HepG2 (cell line): ENCODE data around the gene LITAFD. TPM values are rescaled to one million over a fixed set of nuclear protein-coding genes. Genes with fewer than 3 reads are reported as not detected.

Experiments used
- BORCS8-MEF2B ChIP-seq: sonication (generic); formaldehyde crosslinking; IDR thresholded peaks from 2 replicates; pipeline ENCODE4 v1.8.0; 2022; ENCODE audit warnings: mild to moderate bottlenecking, missing genetic modification reagents
- HIVEP1 ChIP-seq: sonication (generic); formaldehyde crosslinking; IDR thresholded peaks from 2 replicates; pipeline ENCODE4 v1.4.0; 2020; ENCODE audit warnings: mild to moderate bottlenecking, missing genetic modification reagents
- IRX3 ChIP-seq: sonication (generic); formaldehyde crosslinking; IDR thresholded peaks from 2 replicates; pipeline ENCODE4 v1.8.1; 2023; ENCODE audit warnings: mild to moderate bottlenecking, low read depth, missing genetic modification reagents, borderline replicate concordance
- NRL ChIP-seq: sonication (generic); formaldehyde crosslinking; IDR thresholded peaks from 2 replicates; pipeline ENCODE4 v1.5.0; 2020; ENCODE audit warnings: missing genetic modification reagents, mild to moderate bottlenecking, moderate library complexity, borderline replicate concordance
- PCBP2 ChIP-seq: fragments of 200-400 bp; formaldehyde crosslinking; optimal IDR thresholded peaks from 2 replicates; pipeline ENCODE3; 2018; ENCODE audit warnings: low read length, low read depth; ENCODE audit not compliant: poor library complexity, severe bottlenecking
- POLR2A ChIP-seq, 2 experiments: IDR thresholded peaks; 2 replicates each; pipeline ENCODE4 v1.6.1; 2011; ENCODE audit warnings: low read depth in 2 of 2, low read length in 2 of 2, mild to moderate bottlenecking in 1 of 2, moderate library complexity in 1 of 2; ENCODE audit not compliant: insufficient read depth in 1 of 2
- TGIF2 ChIP-seq: IDR thresholded peaks from 2 replicates; pipeline ENCODE4 v1.6.1; 2016; ENCODE audit warnings: control low read depth, missing compliant biosample characterization
- ZFP90 ChIP-seq: sonication (generic); formaldehyde crosslinking; IDR thresholded peaks from 2 replicates; pipeline ENCODE4 v1.8.0; 2022; ENCODE audit warnings: missing genetic modification reagents, mild to moderate bottlenecking, inconsistent platforms, borderline replicate concordance
- ZNF788 ChIP-seq: sonication (generic); formaldehyde crosslinking; IDR thresholded peaks from 2 replicates; pipeline ENCODE4 v1.5.0; 2020; ENCODE audit warnings: mild to moderate bottlenecking, missing genetic modification reagents, borderline replicate concordance
- polyA plus RNA-seq, 8 experiments: library from polyadenylated mRNA; depleted of rRNA in 3 of 8; stranded (reverse) in 7 of 8; unstranded in 1 of 8; fragments of >200 nt; fragmentation: Illumina TruSeq in 4 of 8; extraction: Trizol in 4 of 8; gene quantifications; 2 replicates each; pipeline versions ENCODE4 v1.2.1 to v1.2.3, GENCODE V29; 2011 to 2016; ENCODE audit warnings: low read depth in 4 of 8, missing spikeins in 1 of 8, mixed read lengths in 1 of 8; ENCODE audit not compliant: insufficient read depth in 1 of 8
- total RNA-seq, 5 experiments: library from RNA; depleted of rRNA; stranded (reverse); fragments of >200 nt; fragmentation: Illumina TruSeq; extraction: Trizol; gene quantifications; 2 replicates each; pipeline ENCODE4 v1.2.3, GENCODE V29; 2016; ENCODE audit warnings: low read depth in 1 of 5
- TF ChIP-seq, protein P1 (sequence below), 2 experiments: fragments of 450-650 bp in 1 of 2; sonication (generic) in 1 of 2; formaldehyde crosslinking in 1 of 2; IDR thresholded peaks; 2 replicates each; pipeline versions ENCODE4 v1.6.1 to v1.8.0; 2016 to 2022; ENCODE audit warnings: antibody characterized with exemption in 1 of 2, mild to moderate bottlenecking in 1 of 2, missing genetic modification reagents in 1 of 2
- TF ChIP-seq, protein P2 (sequence below): sonication (generic); formaldehyde crosslinking; IDR thresholded peaks from 2 replicates; pipeline ENCODE4 v1.8.1; 2023; ENCODE audit warnings: mild to moderate bottlenecking, missing genetic modification reagents
- TF ChIP-seq, protein P3 (sequence below): sonication (generic); formaldehyde crosslinking; IDR thresholded peaks from 2 replicates; pipeline ENCODE4 v1.4.0; 2020; ENCODE audit warnings: missing genetic modification reagents, borderline replicate concordance

LITAFD gene
- total and polyA plus RNA-seq, 2 of the 13 experiments (the other 11 are each of a cell fraction or from before 2014, with no cell fraction given): not detected

DNA sequence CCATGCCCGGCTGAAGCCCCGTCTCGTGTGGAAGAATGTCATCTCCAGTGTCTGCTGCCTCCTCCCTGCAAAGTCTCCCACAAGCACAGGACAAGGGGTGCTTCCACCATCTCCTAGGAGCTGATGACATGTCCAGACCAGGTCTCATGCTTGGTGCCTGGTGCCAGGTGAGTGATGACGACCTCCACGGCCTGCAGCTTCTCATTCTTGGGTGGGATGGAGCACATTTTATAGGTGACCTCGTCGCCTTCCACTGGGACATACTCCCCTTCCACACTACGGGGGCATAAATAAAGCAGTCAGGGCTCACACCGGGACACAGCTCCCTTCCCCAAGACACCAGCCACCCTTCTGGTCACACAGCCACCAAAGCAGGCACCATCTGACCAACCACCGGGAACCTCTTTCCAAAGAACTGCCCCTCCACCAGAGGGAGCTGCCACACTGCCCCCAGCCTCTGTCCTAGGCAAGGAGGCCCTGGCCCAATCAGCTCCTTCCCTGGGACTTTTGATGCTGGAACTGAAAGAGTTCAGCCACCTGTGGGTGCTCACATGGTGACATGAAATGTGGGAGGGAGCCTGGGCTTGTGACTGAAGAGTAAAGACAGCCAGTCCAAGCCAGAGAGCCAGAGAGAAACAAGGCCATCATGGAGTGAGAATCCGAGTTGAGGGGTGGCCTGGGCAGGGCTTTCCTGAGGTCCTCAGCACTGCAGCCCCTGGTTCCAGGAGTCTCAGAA lies 26.9 kb upstream of the LITAFD start (continued):
- TF ChIP-seq, protein P1, sequence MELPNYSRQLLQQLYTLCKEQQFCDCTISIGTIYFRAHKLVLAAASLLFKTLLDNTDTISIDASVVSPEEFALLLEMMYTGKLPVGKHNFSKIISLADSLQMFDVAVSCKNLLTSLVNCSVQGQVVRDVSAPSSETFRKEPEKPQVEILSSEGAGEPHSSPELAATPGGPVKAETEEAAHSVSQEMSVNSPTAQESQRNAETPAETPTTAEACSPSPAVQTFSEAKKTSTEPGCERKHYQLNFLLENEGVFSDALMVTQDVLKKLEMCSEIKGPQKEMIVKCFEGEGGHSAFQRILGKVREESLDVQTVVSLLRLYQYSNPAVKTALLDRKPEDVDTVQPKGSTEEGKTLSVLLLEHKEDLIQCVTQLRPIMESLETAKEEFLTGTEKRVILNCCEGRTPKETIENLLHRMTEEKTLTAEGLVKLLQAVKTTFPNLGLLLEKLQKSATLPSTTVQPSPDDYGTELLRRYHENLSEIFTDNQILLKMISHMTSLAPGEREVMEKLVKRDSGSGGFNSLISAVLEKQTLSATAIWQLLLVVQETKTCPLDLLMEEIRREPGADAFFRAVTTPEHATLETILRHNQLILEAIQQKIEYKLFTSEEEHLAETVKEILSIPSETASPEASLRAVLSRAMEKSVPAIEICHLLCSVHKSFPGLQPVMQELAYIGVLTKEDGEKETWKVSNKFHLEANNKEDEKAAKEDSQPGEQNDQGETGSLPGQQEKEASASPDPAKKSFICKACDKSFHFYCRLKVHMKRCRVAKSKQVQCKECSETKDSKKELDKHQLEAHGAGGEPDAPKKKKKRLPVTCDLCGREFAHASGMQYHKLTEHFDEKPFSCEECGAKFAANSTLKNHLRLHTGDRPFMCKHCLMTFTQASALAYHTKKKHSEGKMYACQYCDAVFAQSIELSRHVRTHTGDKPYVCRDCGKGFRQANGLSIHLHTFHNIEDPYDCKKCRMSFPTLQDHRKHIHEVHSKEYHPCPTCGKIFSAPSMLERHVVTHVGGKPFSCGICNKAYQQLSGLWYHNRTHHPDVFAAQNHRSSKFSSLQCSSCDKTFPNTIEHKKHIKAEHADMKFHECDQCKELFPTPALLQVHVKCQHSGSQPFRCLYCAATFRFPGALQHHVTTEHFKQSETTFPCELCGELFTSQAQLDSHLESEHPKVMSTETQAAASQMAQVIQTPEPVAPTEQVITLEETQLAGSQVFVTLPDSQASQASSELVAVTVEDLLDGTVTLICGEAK (IDR thresholded peaks at IDR 0.05): no peak
- TF ChIP-seq, protein P1 (CRISPR knock-in tag; IDR thresholded peaks at IDR 0.05): peak; percentile 54; the same call in 1 of the 2 replicates
- TF ChIP-seq POLR2A (IDR thresholded peaks at IDR 0.05; ENCODE audit: insufficient read depth in 1 of 2, low read depth in 2 of 2, low read length in 2 of 2) (0 out of 4 replicates have a peak, but pooled peaks of 1 of the 2 experiments have one; percentile 38), ZNF788 (0 out of 2 replicates have a peak, but pooled peaks have one; percentile 13), PCBP2 (no peak), TGIF2 (CRISPR knock-in tag) (no peak), BORCS8-MEF2B (peak; percentile 59; the same call in 1 of the 2 replicates), NRL (no peak), IRX3 (no peak), HIVEP1 (CRISPR knock-in tag) (0 out of 2 replicates have a peak, but pooled peaks have one; percentile 52), ZFP90 (CRISPR knock-in tag) (no peak)
- TF ChIP-seq, protein P2, sequence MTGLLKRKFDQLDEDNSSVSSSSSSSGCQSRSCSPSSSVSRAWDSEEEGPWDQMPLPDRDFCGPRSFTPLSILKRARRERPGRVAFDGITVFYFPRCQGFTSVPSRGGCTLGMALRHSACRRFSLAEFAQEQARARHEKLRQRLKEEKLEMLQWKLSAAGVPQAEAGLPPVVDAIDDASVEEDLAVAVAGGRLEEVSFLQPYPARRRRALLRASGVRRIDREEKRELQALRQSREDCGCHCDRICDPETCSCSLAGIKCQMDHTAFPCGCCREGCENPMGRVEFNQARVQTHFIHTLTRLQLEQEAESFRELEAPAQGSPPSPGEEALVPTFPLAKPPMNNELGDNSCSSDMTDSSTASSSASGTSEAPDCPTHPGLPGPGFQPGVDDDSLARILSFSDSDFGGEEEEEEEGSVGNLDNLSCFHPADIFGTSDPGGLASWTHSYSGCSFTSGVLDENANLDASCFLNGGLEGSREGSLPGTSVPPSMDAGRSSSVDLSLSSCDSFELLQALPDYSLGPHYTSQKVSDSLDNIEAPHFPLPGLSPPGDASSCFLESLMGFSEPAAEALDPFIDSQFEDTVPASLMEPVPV (CRISPR knock-in tag): no peak
- TF ChIP-seq, protein P3, sequence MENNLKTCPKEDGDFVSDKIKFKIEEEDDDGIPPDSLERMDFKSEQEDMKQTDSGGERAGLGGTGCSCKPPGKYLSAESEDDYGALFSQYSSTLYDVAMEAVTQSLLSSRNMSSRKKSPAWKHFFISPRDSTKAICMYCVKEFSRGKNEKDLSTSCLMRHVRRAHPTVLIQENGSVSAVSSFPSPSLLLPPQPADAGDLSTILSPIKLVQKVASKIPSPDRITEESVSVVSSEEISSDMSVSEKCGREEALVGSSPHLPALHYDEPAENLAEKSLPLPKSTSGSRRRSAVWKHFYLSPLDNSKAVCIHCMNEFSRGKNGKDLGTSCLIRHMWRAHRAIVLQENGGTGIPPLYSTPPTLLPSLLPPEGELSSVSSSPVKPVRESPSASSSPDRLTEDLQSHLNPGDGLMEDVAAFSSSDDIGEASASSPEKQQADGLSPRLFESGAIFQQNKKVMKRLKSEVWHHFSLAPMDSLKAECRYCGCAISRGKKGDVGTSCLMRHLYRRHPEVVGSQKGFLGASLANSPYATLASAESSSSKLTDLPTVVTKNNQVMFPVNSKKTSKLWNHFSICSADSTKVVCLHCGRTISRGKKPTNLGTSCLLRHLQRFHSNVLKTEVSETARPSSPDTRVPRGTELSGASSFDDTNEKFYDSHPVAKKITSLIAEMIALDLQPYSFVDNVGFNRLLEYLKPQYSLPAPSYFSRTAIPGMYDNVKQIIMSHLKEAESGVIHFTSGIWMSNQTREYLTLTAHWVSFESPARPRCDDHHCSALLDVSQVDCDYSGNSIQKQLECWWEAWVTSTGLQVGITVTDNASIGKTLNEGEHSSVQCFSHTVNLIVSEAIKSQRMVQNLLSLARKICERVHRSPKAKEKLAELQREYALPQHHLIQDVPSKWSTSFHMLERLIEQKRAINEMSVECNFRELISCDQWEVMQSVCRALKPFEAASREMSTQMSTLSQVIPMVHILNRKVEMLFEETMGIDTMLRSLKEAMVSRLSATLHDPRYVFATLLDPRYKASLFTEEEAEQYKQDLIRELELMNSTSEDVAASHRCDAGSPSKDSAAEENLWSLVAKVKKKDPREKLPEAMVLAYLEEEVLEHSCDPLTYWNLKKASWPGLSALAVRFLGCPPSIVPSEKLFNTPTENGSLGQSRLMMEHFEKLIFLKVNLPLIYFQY (CRISPR knock-in tag): no peak
